Right atrium auricular region (tissue), 2 donors: Measurements from ENCODE around the gene RUVBL1. TPM values are rescaled to one million over a fixed set of nuclear protein-coding genes. Genes with fewer than 3 reads are reported as not detected.

Experiments used
- DNase-seq: peaks from one replicate; pipeline ENCODE4 v3.0.0-alpha.2; 2019; ENCODE audit warnings: low spot score
- H3K27ac ChIP-seq, 2 donors: fragments of 200-600 bp; sonication (generic); 1 replicate in 1 of 2; 2 replicates in 1 of 2; pipeline ENCODE4 v1.5.1; 2016 to 2019
- H3K27me3 ChIP-seq, 2 donors: fragments of 200-600 bp; sonication (generic); one replicate each; pipeline versions ENCODE4 v1.5.1 to v1.6.0; 2017 to 2019
- H3K36me3 ChIP-seq: fragments of 200-600 bp; sonication (generic); one replicate; pipeline ENCODE4 v1.5.1; 2016
- H3K4me1 ChIP-seq, 2 donors: fragments of 200-600 bp; sonication (generic); one replicate each; pipeline versions ENCODE4 v1.5.1 to v1.6.0; 2017 to 2019
- H3K4me3 ChIP-seq, 2 donors: fragments of 200-600 bp; sonication (generic); 1 replicate in 1 of 2; 2 replicates in 1 of 2; pipeline ENCODE4 v1.5.1; 2017 to 2019; ENCODE audit warnings: mild to moderate bottlenecking in 1 of 2, moderate library complexity in 1 of 2
- H3K9me3 ChIP-seq, 2 donors: fragments of 200-600 bp; sonication (generic); one replicate each; pipeline ENCODE4 v1.5.1; 2019
- CTCF ChIP-seq, 2 donors: fragments of 200-600 bp; sonication (generic); IDR thresholded peaks; one replicate each; pipeline ENCODE4 v1.5.1; 2019; ENCODE audit warnings: antibody characterized with exemption in 2 of 2
- total RNA-seq, 2 donors: library from RNA; depleted of rRNA; stranded (reverse); fragments of >200 nt; gene quantifications; one replicate each; pipeline ENCODE4 v1.1.0, GENCODE V29; 2016

RUVBL1 gene
- total RNA-seq, 2 donors from 2014 or later = 20.9 to 31.0 TPM

GRCh38 chr3:128145279-128145678, 21.7 kb upstream of the RUVBL1 start:
- Histone ChIP-seq H3K27me3 (no peaks in the 10 kb centered on the region), H3K27ac (no peak overlapping the region), H3K4me1 (no peaks in the 10 kb centered on the region), H3K4me3 (no peak overlapping the region), H3K9me3 (no peaks in the 10 kb centered on the region), H3K36me3 (no peaks in the 10 kb centered on the region)
- TF ChIP-seq CTCF (IDR thresholded peaks at IDR 0.05) = no peak
- DNase-seq = no peak

- Histone ChIP-seq H3K9me3 (no peaks in the 10 kb centered on the region), H3K27ac (no peak overlapping the region), H3K4me3 (no peak overlapping the region), H3K36me3 (no peaks in the 10 kb centered on the region), H3K4me1 (no peaks in the 10 kb centered on the region), H3K27me3 (no peaks in the 10 kb centered on the region)
- DNase-seq = no peak
- TF ChIP-seq CTCF (IDR thresholded peaks at IDR 0.05) = no peak
Measured at GRCh38 chr3:128144512-128145187, 21.0 kb upstream of the RUVBL1 start.

- H3K4me3 ChIP-seq = no peak overlapping the region
- no peak for TF ChIP-seq CTCF (IDR thresholded peaks at IDR 0.05)
Measured at GRCh38 chr3:128143496-128143895, 19.9 kb upstream of the RUVBL1 start.

GRCh38 chr3:128133273-128133883, 9.8 kb upstream of the RUVBL1 start:
- Histone ChIP-seq H3K9me3 (no peaks in the 10 kb centered on the region), H3K36me3 (no peaks in the 10 kb centered on the region), H3K4me3 (no peak overlapping the region), H3K4me1 (no peaks in the 10 kb centered on the region), H3K27ac (no peak overlapping the region), H3K27me3 (no peaks in the 10 kb centered on the region)
- TF ChIP-seq CTCF (IDR thresholded peaks at IDR 0.05) = peak; percentile 38 to 67
- no peak for DNase-seq

More at GRCh38 chr3:128143496-128143895, 19.9 kb upstream of the RUVBL1 start:
- H3K9me3 ChIP-seq = no peaks in the 10 kb centered on the region
- H3K27me3 ChIP-seq = no peaks in the 10 kb centered on the region
- no peak for DNase-seq
- H3K36me3 ChIP-seq = no peaks in the 10 kb centered on the region
- H3K27ac ChIP-seq = no peak overlapping the region
- no peaks in the 10 kb centered on the region for H3K4me1 ChIP-seq

GRCh38 chr3:128131897-128132646, 8.5 kb upstream of the RUVBL1 start:
- no peaks in the 10 kb centered on the region for H3K4me1 ChIP-seq
- no peaks in the 10 kb centered on the region for H3K27me3 ChIP-seq
- no peaks in the 10 kb centered on the region for H3K9me3 ChIP-seq
- no peaks in the 10 kb centered on the region for H3K36me3 ChIP-seq
- H3K4me3 ChIP-seq = no peak overlapping the region
- DNase-seq = no peak
- no peak overlapping the region for H3K27ac ChIP-seq
- no peak for TF ChIP-seq CTCF (IDR thresholded peaks at IDR 0.05)
